Measurements from ENCODE around the gene MYT1. TPM values are rescaled to one million over a fixed set of nuclear protein-coding genes. Genes with fewer than 3 reads are reported as not detected.

Gene MYT1
- total and polyA plus RNA-seq, 2 of the 13 experiments (the other 11 are each of a cell fraction or from before 2014, with no cell fraction given) = 0.58 to 2.5 TPM

GRCh38 chr20:64234291-64234791 lies 70.1 kb downstream of the MYT1 start (continued):
- TF ChIP-seq ZNF460 (CRISPR knock-in tag; IDR thresholded peaks at IDR 0.05; ENCODE audit: borderline replicate concordance) (no peak), HNRNPK (IDR thresholded peaks at IDR 0.05; ENCODE audit: low read depth, low read length, poor library complexity, severe bottlenecking) (no peak), KLF15 (CRISPR knock-in tag; IDR thresholded peaks at IDR 0.05; ENCODE audit: borderline replicate concordance) (no peak), HOXD1 (CRISPR knock-in tag; IDR thresholded peaks at IDR 0.05) (no peak), NFATC3 (CRISPR knock-in tag; IDR thresholded peaks at IDR 0.05) (no peak), GPN1 (CRISPR knock-in tag; IDR thresholded peaks at IDR 0.05; ENCODE audit: borderline replicate concordance) (no peak), JDP2 (CRISPR knock-in tag; IDR thresholded peaks at IDR 0.05; ENCODE audit: borderline replicate concordance) (no peak), DMTF1 (CRISPR knock-in tag; IDR thresholded peaks at IDR 0.05) (no peak), RFXANK (CRISPR knock-in tag; IDR thresholded peaks at IDR 0.05) (no peak), TOE1 (CRISPR knock-in tag; IDR thresholded peaks at IDR 0.05) (no peak), PBX2 (CRISPR knock-in tag; IDR thresholded peaks at IDR 0.05) (no peak), ZNF329 (CRISPR knock-in tag; IDR thresholded peaks at IDR 0.05; ENCODE audit: low read depth) (no peak), ZNF83 (CRISPR knock-in tag; IDR thresholded peaks at IDR 0.05; ENCODE audit: borderline replicate concordance) (no peak), ZNF557 (CRISPR knock-in tag; IDR thresholded peaks at IDR 0.05) (no peak), KLF16 (CRISPR knock-in tag; IDR thresholded peaks at IDR 0.05) (no peak), ZBTB7B (CRISPR knock-in tag; IDR thresholded peaks at IDR 0.05) (peak; percentile 36; the same call in 1 of the 2 replicates), SP5 (CRISPR knock-in tag; IDR thresholded peaks at IDR 0.05; ENCODE audit: borderline replicate concordance, low read depth) (no peak), BRD4 (CRISPR knock-in tag; IDR thresholded peaks at IDR 0.05) (no peak), KDM2A (CRISPR knock-in tag; IDR thresholded peaks at IDR 0.05; ENCODE audit: borderline replicate concordance, low read depth) (no peak)
- TF ChIP-seq, protein P1, sequence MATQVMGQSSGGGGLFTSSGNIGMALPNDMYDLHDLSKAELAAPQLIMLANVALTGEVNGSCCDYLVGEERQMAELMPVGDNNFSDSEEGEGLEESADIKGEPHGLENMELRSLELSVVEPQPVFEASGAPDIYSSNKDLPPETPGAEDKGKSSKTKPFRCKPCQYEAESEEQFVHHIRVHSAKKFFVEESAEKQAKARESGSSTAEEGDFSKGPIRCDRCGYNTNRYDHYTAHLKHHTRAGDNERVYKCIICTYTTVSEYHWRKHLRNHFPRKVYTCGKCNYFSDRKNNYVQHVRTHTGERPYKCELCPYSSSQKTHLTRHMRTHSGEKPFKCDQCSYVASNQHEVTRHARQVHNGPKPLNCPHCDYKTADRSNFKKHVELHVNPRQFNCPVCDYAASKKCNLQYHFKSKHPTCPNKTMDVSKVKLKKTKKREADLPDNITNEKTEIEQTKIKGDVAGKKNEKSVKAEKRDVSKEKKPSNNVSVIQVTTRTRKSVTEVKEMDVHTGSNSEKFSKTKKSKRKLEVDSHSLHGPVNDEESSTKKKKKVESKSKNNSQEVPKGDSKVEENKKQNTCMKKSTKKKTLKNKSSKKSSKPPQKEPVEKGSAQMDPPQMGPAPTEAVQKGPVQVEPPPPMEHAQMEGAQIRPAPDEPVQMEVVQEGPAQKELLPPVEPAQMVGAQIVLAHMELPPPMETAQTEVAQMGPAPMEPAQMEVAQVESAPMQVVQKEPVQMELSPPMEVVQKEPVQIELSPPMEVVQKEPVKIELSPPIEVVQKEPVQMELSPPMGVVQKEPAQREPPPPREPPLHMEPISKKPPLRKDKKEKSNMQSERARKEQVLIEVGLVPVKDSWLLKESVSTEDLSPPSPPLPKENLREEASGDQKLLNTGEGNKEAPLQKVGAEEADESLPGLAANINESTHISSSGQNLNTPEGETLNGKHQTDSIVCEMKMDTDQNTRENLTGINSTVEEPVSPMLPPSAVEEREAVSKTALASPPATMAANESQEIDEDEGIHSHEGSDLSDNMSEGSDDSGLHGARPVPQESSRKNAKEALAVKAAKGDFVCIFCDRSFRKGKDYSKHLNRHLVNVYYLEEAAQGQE (IDR thresholded peaks at IDR 0.05; ENCODE audit: borderline replicate concordance in 1 of 2, low read depth in 1 of 2, low read length in 2 of 2) = no peak
- TF ChIP-seq, protein P2, sequence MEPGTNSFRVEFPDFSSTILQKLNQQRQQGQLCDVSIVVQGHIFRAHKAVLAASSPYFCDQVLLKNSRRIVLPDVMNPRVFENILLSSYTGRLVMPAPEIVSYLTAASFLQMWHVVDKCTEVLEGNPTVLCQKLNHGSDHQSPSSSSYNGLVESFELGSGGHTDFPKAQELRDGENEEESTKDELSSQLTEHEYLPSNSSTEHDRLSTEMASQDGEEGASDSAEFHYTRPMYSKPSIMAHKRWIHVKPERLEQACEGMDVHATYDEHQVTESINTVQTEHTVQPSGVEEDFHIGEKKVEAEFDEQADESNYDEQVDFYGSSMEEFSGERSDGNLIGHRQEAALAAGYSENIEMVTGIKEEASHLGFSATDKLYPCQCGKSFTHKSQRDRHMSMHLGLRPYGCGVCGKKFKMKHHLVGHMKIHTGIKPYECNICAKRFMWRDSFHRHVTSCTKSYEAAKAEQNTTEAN (CRISPR knock-in tag; conservative IDR thresholded peaks at IDR 0.05) = no peak
- TF ChIP-seq, protein P3, sequence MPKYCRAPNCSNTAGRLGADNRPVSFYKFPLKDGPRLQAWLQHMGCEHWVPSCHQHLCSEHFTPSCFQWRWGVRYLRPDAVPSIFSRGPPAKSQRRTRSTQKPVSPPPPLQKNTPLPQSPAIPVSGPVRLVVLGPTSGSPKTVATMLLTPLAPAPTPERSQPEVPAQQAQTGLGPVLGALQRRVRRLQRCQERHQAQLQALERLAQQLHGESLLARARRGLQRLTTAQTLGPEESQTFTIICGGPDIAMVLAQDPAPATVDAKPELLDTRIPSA (CRISPR knock-in tag; IDR thresholded peaks at IDR 0.05; ENCODE audit: borderline replicate concordance) = no peak

All from HepG2 (cell line).